GM06990 (cell line): ENCODE measurements around the gene PRRT2.

ENCODE experiments used
- DNase-seq: peaks from one replicate; pipeline ENCODE4 v3.0.0-alpha.2; 2011; ENCODE audit not compliant: insufficient read length; ENCODE audit errors: extremely low read depth
- H3K27me3 ChIP-seq: replicated peaks from 2 replicates; pipeline ENCODE4 v1.6.0; 2011; ENCODE audit warnings: low read length; ENCODE audit not compliant: control insufficient read depth, insufficient read depth
- H3K36me3 ChIP-seq: 2 replicates; pipeline ENCODE4 v1.5.1; 2011; ENCODE audit warnings: low read length; ENCODE audit not compliant: control insufficient read depth, insufficient read depth
- H3K4me3 ChIP-seq: replicated peaks from 2 replicates; pipeline ENCODE4 v1.5.1; 2011; ENCODE audit warnings: low read depth, mild to moderate bottlenecking, control low read depth, low read length
- TF ChIP-seq, protein P1 (sequence below): IDR thresholded peaks from 2 replicates; pipeline ENCODE4 v1.5.1; 2011; ENCODE audit warnings: low read length, control low read depth, mild to moderate bottlenecking, inconsistent platforms; ENCODE audit not compliant: insufficient read depth, poor library complexity, severe bottlenecking

The PRRT2 gene

DNA sequence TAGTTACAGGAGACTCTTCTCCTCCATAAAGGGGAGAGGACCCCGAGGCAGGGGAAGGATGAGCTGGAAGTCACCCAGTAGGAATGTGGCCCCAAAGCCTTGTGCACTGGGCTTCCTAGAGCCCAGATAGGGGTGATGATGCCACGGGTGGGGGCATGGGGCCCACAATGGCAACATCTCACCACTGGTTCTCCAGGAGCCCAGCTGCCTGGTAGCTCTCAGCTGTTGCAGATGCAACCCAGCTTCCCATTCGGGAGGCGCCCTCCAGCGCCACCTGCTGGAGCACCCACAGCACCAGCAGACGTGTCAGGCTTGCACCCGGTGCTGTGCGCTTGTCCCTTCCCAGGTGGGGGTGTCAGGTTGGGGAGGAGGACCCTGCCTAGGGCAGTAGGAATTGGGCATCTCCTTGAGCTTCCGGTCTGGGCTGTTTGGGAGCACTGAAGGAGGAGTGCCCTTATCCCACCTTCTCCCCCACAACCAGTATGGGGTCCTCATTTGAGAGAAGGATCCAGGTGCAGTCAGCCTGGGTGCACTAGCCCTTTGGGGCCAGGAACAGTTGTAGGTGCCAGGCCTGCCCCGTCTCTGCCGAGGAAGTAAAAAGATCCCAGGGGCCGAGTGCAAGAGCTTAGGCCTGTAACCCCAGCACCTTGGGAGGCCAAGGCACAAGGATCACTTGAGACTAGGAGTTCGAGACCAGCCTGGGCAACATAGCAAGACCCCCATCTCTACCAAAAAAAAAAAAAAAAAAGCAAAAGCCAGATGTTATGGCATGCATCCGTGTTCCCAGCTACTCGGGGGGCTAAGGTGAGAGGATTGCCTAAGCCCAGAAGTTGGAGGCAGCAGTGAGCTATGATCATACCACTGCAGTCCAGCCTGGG is 36.7 kb downstream of the PRRT2 start:
- TF ChIP-seq, protein P1, sequence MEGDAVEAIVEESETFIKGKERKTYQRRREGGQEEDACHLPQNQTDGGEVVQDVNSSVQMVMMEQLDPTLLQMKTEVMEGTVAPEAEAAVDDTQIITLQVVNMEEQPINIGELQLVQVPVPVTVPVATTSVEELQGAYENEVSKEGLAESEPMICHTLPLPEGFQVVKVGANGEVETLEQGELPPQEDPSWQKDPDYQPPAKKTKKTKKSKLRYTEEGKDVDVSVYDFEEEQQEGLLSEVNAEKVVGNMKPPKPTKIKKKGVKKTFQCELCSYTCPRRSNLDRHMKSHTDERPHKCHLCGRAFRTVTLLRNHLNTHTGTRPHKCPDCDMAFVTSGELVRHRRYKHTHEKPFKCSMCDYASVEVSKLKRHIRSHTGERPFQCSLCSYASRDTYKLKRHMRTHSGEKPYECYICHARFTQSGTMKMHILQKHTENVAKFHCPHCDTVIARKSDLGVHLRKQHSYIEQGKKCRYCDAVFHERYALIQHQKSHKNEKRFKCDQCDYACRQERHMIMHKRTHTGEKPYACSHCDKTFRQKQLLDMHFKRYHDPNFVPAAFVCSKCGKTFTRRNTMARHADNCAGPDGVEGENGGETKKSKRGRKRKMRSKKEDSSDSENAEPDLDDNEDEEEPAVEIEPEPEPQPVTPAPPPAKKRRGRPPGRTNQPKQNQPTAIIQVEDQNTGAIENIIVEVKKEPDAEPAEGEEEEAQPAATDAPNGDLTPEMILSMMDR = peak; percentile 97
- Histone ChIP-seq H3K27me3 (no peaks in the 10 kb centered on the region), H3K4me3 (no peak overlapping the region), H3K36me3 (peaks cover 20% of the 10 kb centered on the region)
- DNase-seq = peak; percentile 67

DNA sequence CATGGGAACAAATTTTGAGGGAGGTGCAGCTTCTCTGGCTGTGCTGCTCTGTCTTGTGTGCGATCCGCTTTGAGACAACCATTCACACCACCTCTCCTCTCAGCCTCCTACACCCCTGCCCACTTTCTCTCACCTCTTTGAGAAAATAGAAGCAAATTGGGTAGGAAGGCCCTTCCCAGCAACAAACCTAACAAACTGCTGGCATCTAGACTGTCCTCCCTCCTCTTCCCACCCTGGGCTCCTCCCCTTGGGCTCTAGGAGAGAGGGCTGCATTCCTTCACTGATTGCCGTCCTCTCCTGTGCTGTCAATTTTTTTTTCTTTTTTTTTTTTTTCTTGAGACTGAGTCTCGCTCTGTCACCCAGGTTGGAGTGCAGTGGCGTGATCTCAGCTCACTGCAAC is 37.5 kb downstream of the PRRT2 start:
- TF ChIP-seq, protein P1 = no peak
- DNase-seq = no peak
- H3K4me3 ChIP-seq = no peak overlapping the region
- peaks cover 18% of the 10 kb centered on the region for H3K36me3 ChIP-seq
- no peaks in the 10 kb centered on the region for H3K27me3 ChIP-seq

DNA sequence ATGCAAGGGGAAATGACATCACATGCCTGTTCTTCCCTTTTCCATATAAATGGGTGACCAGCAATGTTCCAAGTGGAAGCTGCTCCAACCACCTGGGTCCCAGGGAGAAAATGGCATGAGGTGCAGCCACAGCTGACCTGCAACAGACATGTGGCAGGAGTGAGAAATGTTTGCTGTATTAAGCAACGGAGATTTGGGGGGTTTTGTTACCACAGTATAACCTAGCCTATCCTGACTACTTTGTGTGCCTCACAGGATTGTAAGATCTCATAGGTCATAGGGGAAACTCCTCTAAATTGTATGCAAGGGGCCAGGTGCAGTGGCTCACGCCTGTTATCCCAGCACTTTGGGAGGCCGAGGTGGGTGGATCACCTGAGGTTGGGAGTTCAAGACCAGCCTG is 39.0 kb downstream of the PRRT2 start:
- H3K36me3 ChIP-seq = peaks cover 10% of the 10 kb centered on the region
- H3K4me3 ChIP-seq = no peak overlapping the region
- H3K27me3 ChIP-seq = no peaks in the 10 kb centered on the region
- no peak for DNase-seq
- TF ChIP-seq, protein P1 = no peak

DNA sequence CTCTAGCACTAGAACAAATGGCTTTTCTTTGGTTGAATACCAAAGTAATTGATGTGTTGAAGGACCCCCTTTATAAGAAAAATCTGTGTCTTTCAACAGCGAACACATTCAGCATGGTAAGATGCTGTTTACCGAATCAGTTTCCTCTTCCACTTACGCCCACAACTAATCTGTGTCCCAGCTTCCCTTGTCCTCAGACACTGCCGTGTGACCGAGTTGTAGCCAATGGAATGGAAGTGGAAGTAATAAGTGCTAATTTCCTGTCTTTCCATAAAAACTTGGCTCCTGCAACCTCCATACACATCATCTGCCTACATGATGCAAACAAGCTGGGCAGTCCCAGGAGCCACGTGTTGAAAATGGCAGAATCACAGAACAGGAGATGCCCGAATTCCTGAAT is 40.7 kb downstream of the PRRT2 start:
- no peak for DNase-seq
- Histone ChIP-seq H3K4me3 (no peak overlapping the region), H3K36me3 (peaks cover under 1% of the 10 kb centered on the region), H3K27me3 (no peaks in the 10 kb centered on the region)
- TF ChIP-seq, protein P1 = no peak

DNA sequence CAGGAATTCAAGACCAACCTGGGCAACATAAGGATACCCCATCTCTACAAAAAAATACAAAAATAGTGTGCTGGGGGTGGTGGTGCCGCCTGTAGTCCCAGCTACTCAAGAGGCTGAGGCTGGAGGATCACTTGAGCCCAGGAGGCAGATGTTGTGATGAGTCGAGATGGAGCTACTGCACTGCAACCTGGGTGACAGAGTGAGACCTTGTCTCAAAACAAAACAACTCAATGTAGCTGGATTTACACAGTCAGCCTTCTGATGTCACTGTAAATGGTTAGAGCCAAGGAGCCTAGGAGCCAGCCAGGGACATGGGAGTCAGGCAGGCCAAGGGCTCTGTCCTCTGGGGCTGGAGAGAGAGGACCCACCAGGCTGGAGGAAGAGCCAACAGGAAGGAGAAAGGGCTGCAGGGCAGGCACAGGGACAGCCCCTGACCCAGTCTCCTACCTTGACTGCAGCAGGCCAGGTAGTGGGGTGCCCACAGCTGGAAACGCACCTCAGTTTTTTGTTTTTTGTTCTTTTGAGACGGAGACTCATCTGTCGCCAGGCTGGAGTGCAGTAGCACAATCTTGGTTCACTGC is 42.6 kb downstream of the PRRT2 start:
- TF ChIP-seq, protein P1 = no peak
- Histone ChIP-seq H3K36me3 (peaks cover 6% of the 10 kb centered on the region), H3K27me3 (no peaks in the 10 kb centered on the region), H3K4me3 (no peak overlapping the region)
- no peak for DNase-seq
